Endothelial cell (in vitro differentiated cells): ENCODE data around the gene H6PD. TPM values are rescaled to one million over a fixed set of nuclear protein-coding genes. Genes with fewer than 3 reads are reported as not detected.

Experiments used
- DNase-seq: peaks from one replicate; pipeline ENCODE4 v3.0.0; 2021; ENCODE audit warnings: low spot score
- H3K27ac Mint-ChIP-seq: one replicate; pipeline ENCODE4 v1.8.0; 2021; ENCODE audit warnings: mixed read lengths, inconsistent platforms; ENCODE audit not compliant: unreplicated experiment
- H3K27me3 Mint-ChIP-seq: one replicate; pipeline ENCODE4 v1.8.0; 2021; ENCODE audit warnings: mild to moderate bottlenecking, moderate library complexity, mixed read lengths, inconsistent platforms; ENCODE audit not compliant: unreplicated experiment
- H3K36me3 Mint-ChIP-seq: one replicate; pipeline ENCODE4 v1.8.0; 2021; ENCODE audit warnings: mild to moderate bottlenecking, low read depth, mixed read lengths, inconsistent platforms; ENCODE audit not compliant: unreplicated experiment
- H3K4me1 Mint-ChIP-seq: one replicate; pipeline ENCODE4 v1.8.0; 2021; ENCODE audit warnings: mild to moderate bottlenecking, mixed read lengths, inconsistent platforms; ENCODE audit not compliant: unreplicated experiment
- H3K4me3 Mint-ChIP-seq: one replicate; pipeline ENCODE4 v1.8.0; 2021; ENCODE audit warnings: mild to moderate bottlenecking, mixed read lengths, inconsistent platforms; ENCODE audit not compliant: unreplicated experiment
- H3K9me3 Mint-ChIP-seq: one replicate; pipeline ENCODE4 v1.8.0; 2021; ENCODE audit warnings: mixed read lengths, inconsistent platforms; ENCODE audit not compliant: unreplicated experiment
- total RNA-seq: library from RNA; stranded (reverse); fragmentation: NEBNext Ultra II Directional; extraction: Animal tissue kit (Norgen Biotek cat#: 25700); gene quantifications from one replicate; pipeline ENCODE4 v1.2.1, GENCODE V29; 2021; ENCODE audit not compliant: unreplicated experiment
- TF ChIP-seq, protein P1 (sequence below): fragments of 200-600 bp; sonication (generic); IDR thresholded peaks from one replicate; pipeline ENCODE4 v1.5.0; 2021; ENCODE audit warnings: antibody characterized with exemption; ENCODE audit not compliant: unreplicated experiment

Gene H6PD
- total RNA-seq, 1 donor from 2014 or later, result 18.6 TPM

DNA sequence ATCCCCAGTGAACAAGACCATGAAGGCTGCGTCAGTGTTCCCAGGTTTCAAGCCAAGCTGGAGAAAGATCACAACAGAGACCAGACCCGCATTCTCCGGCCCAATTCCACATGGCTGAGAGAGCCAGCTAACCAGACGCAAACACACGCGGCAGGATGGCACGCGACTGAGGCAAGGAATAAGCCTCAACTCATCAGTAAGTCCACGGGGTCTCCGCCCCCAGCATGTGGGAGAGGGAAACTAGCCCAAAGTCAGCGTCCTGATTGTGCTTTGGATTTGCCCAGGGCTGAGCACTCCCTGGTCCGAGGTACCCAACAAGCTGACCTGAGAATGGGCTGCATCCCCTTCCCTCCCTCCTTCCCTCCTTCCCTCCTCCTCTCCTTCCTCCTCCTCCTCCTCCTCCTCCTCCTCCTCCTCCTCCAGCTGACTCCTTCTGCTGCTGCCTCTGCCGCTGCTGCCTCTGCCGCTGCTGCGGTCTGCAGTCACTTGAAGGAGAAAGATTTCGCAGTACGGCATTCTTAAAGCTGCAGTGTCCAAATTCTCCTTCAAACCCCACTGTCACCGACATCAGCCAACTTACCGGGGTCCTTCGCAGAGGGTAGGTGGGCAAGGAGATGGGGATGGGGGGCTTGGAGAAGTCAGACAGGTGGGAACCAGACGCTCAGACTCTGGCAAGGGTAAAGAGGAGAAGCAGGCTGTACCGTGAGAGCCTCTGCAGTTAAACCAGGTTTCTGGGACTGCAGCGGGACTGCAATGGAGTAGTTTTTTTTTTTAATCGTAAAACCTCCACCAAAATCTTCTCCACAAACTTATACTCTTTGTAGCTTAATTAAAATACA, 33.0 kb upstream of the H6PD start:
- Mint-ChIP-seq H3K9me3 (no peaks in the 10 kb centered on the region), H3K36me3 (peaks cover 4% of the 10 kb centered on the region), H3K4me1 (peaks cover 20% of the 10 kb centered on the region), H3K27me3 (peaks cover 26% of the 10 kb centered on the region), H3K27ac (no peak overlapping the region), H3K4me3 (no peak overlapping the region)
- TF ChIP-seq, protein P1, sequence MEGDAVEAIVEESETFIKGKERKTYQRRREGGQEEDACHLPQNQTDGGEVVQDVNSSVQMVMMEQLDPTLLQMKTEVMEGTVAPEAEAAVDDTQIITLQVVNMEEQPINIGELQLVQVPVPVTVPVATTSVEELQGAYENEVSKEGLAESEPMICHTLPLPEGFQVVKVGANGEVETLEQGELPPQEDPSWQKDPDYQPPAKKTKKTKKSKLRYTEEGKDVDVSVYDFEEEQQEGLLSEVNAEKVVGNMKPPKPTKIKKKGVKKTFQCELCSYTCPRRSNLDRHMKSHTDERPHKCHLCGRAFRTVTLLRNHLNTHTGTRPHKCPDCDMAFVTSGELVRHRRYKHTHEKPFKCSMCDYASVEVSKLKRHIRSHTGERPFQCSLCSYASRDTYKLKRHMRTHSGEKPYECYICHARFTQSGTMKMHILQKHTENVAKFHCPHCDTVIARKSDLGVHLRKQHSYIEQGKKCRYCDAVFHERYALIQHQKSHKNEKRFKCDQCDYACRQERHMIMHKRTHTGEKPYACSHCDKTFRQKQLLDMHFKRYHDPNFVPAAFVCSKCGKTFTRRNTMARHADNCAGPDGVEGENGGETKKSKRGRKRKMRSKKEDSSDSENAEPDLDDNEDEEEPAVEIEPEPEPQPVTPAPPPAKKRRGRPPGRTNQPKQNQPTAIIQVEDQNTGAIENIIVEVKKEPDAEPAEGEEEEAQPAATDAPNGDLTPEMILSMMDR, result no peak
- no peak for DNase-seq

- DNase-seq, result no peak
- Mint-ChIP-seq H3K9me3 (no peaks in the 10 kb centered on the region), H3K4me3 (no peak overlapping the region), H3K4me1 (peaks cover 20% of the 10 kb centered on the region), H3K27me3 (peaks cover 25% of the 10 kb centered on the region), H3K27ac (no peak overlapping the region), H3K36me3 (peaks cover 4% of the 10 kb centered on the region)
- TF ChIP-seq, protein P1, result no peak
These were observed 32.2 kb upstream of the H6PD start for GRCh38 chr1:9202240-9202870.

DNA sequence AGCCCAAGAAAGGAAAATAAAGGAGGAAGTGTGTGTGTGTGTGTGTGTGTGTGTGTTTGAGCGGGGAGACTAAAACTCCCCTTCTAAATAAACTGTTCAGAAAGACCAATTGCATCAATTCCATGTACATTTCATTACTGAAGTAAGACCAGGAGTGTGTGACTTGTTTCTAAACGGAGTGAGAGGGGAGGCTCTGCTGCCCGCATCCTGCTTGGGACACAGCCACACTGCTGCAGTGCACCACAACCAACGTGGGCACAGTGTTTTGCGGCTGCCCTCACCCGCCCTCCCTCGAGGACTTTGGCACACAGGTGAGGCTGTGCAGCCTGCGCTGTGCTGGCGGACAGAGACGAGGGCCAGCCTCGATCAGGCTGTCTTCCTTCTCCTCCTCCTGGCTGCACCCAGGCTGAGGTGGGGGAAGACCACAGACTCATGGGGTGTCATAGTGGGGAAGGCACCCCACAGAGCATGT, 31.0 kb upstream of the H6PD start:
- Mint-ChIP-seq H3K36me3 (peaks cover 4% of the 10 kb centered on the region), H3K9me3 (no peaks in the 10 kb centered on the region), H3K27me3 (peaks cover 19% of the 10 kb centered on the region), H3K4me1 (peaks cover 18% of the 10 kb centered on the region), H3K27ac (no peak overlapping the region), H3K4me3 (no peak overlapping the region)
- TF ChIP-seq, protein P1, result no peak
- no peak for DNase-seq

DNA sequence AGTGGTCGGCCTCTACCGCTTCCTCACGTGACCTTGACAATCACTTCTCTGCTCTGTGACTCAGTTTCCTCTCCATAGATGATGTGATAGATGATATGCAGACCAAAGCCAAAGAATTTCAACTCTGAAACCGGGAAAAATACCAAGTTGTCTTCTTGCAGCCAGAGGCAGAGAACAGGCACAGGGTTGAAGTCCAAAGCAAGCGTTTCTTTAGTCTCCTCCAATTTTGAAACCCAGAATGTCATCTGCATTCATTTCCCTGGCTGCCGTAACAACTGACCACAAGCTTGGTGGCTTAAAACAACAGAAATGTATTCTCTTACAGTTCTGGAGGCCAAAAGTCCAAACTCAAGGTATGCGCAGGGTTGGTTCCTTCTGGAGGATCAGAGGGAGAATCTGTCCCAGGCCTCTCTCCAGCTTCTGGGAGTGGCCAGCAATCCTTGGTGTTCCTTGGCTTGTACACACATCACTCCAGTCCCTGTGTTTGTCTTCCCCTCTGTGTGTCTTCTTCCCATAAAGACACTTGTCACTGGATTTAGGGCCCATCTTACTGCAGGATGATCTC, 30.3 kb upstream of the H6PD start:
- Mint-ChIP-seq H3K4me3 (no peak overlapping the region), H3K4me1 (peaks cover 17% of the 10 kb centered on the region), H3K27me3 (peaks cover 16% of the 10 kb centered on the region), H3K27ac (no peak overlapping the region), H3K9me3 (no peaks in the 10 kb centered on the region), H3K36me3 (peaks cover 4% of the 10 kb centered on the region)
- TF ChIP-seq, protein P1, result no peak
- DNase-seq, result no peak
